ENCODE data around the gene VSTM2B. TPM values are rescaled to one million over a fixed set of nuclear protein-coding genes. Genes with fewer than 3 reads are reported as not detected.

Gene VSTM2B
- total RNA-seq, 1 donor from 2014 or later = not detected

- no peak for DNase-seq (ENCODE audit: low read depth)
These were observed 29.8 kb upstream of the VSTM2B start for GRCh38 chr19:29495901-29496441.

- no peak for DNase-seq (ENCODE audit: low read depth)
These were observed 28.6 kb upstream of the VSTM2B start for GRCh38 chr19:29497241-29497640.

GRCh38 chr19:29497686-29498436 lies 27.9 kb upstream of the VSTM2B start:
- DNase-seq (ENCODE audit: low read depth) = no peak

- no peak for DNase-seq (ENCODE audit: low read depth)
These were observed 26.4 kb upstream of the VSTM2B start for GRCh38 chr19:29499261-29499920.

GRCh38 chr19:29499921-29500590 lies 25.7 kb upstream of the VSTM2B start:
- DNase-seq (ENCODE audit: low read depth) = no peak

- DNase-seq (ENCODE audit: low read depth) = no peak
These were observed 23.8 kb upstream of the VSTM2B start for GRCh38 chr19:29501816-29502580.

- no peak for DNase-seq (ENCODE audit: low read depth)
These were observed 23.3 kb upstream of the VSTM2B start for GRCh38 chr19:29502581-29502850.

- DNase-seq (ENCODE audit: low read depth) = no peak
These were observed 22.5 kb upstream of the VSTM2B start for GRCh38 chr19:29503140-29503758.

- no peak for DNase-seq (ENCODE audit: low read depth)
These were observed 22.0 kb upstream of the VSTM2B start for GRCh38 chr19:29503785-29504184.

GRCh38 chr19:29504454-29504853 lies 21.3 kb upstream of the VSTM2B start:
- no peak for DNase-seq (ENCODE audit: low read depth)

GRCh38 chr19:29505097-29505824 lies 20.5 kb upstream of the VSTM2B start:
- DNase-seq (ENCODE audit: low read depth) = no peak

- DNase-seq (ENCODE audit: low read depth) = no peak
These were observed 19.2 kb upstream of the VSTM2B start for GRCh38 chr19:29506619-29506911.

- no peak for DNase-seq (ENCODE audit: low read depth)
These were observed 18.5 kb upstream of the VSTM2B start for GRCh38 chr19:29507081-29507860.

- no peak for DNase-seq (ENCODE audit: low read depth)
These were observed 17.6 kb upstream of the VSTM2B start for GRCh38 chr19:29508181-29508580.

GRCh38 chr19:29509456-29509855 lies 16.3 kb upstream of the VSTM2B start:
- DNase-seq (ENCODE audit: low read depth) = no peak

GRCh38 chr19:29510701-29511265 lies 15.0 kb upstream of the VSTM2B start:
- no peak for DNase-seq (ENCODE audit: low read depth)

GRCh38 chr19:29511768-29512167 lies 14.0 kb upstream of the VSTM2B start:
- DNase-seq (ENCODE audit: low read depth) = no peak

- DNase-seq (ENCODE audit: low read depth) = no peak
These were observed 13.0 kb upstream of the VSTM2B start for GRCh38 chr19:29512748-29513147.

GRCh38 chr19:29514525-29515232 lies 11.1 kb upstream of the VSTM2B start:
- no peak for DNase-seq (ENCODE audit: low read depth)
